ENCODE results near the gene ERC1.
A peak's percentile ranks its signal among the peaks of the same experiment; 100 is the strongest.

Gene ERC1

GRCh38 chr12:1391722-1392121 lies 400.7 kb downstream of the ERC1 start:
- no peak for DNase-seq (ENCODE audit: low spot score)

GRCh38 chr12:1395421-1395955 lies 404.5 kb downstream of the ERC1 start:
- no peak for DNase-seq (ENCODE audit: low spot score)

GRCh38 chr12:1398673-1399072 lies 407.6 kb downstream of the ERC1 start:
- peak; percentile 15 for DNase-seq (ENCODE audit: low spot score)

- no peak for DNase-seq (ENCODE audit: low spot score)
These were observed 410.9 kb downstream of the ERC1 start for GRCh38 chr12:1401891-1402290.

GRCh38 chr12:1403417-1403816 lies 412.4 kb downstream of the ERC1 start:
- no peak for DNase-seq (ENCODE audit: low spot score)

- DNase-seq (ENCODE audit: low spot score): no peak
These were observed 414.6 kb downstream of the ERC1 start for GRCh38 chr12:1405619-1406018.

- no peak for DNase-seq (ENCODE audit: low spot score)
These were observed 419.8 kb downstream of the ERC1 start for GRCh38 chr12:1410794-1411193.

GRCh38 chr12:1413930-1414329 lies 422.9 kb downstream of the ERC1 start:
- no peak for DNase-seq (ENCODE audit: low spot score)

- DNase-seq (ENCODE audit: low spot score): no peak
These were observed 427.1 kb downstream of the ERC1 start for GRCh38 chr12:1418144-1418543.

- no peak for DNase-seq (ENCODE audit: low spot score)
These were observed 428.9 kb downstream of the ERC1 start for GRCh38 chr12:1419849-1420371.

- DNase-seq (ENCODE audit: low spot score): no peak
These were observed 430.2 kb downstream of the ERC1 start for GRCh38 chr12:1421091-1421846.

- DNase-seq (ENCODE audit: low spot score): no peak
These were observed 431.7 kb downstream of the ERC1 start for GRCh38 chr12:1422604-1423315.

GRCh38 chr12:1424674-1425395 lies 433.8 kb downstream of the ERC1 start:
- DNase-seq (ENCODE audit: low spot score): no peak

- DNase-seq (ENCODE audit: low spot score): no peak
These were observed 434.3 kb downstream of the ERC1 start for GRCh38 chr12:1425396-1425729.

- DNase-seq (ENCODE audit: low spot score): no peak
These were observed 437.6 kb downstream of the ERC1 start for GRCh38 chr12:1428671-1429070.

GRCh38 chr12:1429980-1430379 lies 439.0 kb downstream of the ERC1 start:
- DNase-seq (ENCODE audit: low spot score): peak; percentile 85

GRCh38 chr12:1434296-1434955 lies 443.4 kb downstream of the ERC1 start:
- no peak for DNase-seq (ENCODE audit: low spot score)

- DNase-seq (ENCODE audit: low spot score): no peak
These were observed 444.0 kb downstream of the ERC1 start for GRCh38 chr12:1435044-1435443.

- DNase-seq (ENCODE audit: low spot score): no peak
These were observed 444.4 kb downstream of the ERC1 start for GRCh38 chr12:1435456-1435855.

- no peak for DNase-seq (ENCODE audit: low spot score)
These were observed 445.0 kb downstream of the ERC1 start for GRCh38 chr12:1436015-1436414.

GRCh38 chr12:1436981-1437380 lies 446.0 kb downstream of the ERC1 start:
- no peak for DNase-seq (ENCODE audit: low spot score)

- no peak for DNase-seq (ENCODE audit: low spot score)
These were observed 448.2 kb downstream of the ERC1 start for GRCh38 chr12:1439201-1439600.

Measured in AG20443 (cell line).